ENCODE data around the gene CTDSP2. TPM values are rescaled to one million over a fixed set of nuclear protein-coding genes. Genes with fewer than 3 reads are reported as not detected.
"Not testable (repeated sequence)": the region's sequence is repeated elsewhere in the genome, so short reads cannot be mapped to it uniquely, and the experiment has no call there.

Gene CTDSP2
- polyA plus RNA-seq, 4 donors = 35.1 to 143 (median 51.8) TPM

DNA sequence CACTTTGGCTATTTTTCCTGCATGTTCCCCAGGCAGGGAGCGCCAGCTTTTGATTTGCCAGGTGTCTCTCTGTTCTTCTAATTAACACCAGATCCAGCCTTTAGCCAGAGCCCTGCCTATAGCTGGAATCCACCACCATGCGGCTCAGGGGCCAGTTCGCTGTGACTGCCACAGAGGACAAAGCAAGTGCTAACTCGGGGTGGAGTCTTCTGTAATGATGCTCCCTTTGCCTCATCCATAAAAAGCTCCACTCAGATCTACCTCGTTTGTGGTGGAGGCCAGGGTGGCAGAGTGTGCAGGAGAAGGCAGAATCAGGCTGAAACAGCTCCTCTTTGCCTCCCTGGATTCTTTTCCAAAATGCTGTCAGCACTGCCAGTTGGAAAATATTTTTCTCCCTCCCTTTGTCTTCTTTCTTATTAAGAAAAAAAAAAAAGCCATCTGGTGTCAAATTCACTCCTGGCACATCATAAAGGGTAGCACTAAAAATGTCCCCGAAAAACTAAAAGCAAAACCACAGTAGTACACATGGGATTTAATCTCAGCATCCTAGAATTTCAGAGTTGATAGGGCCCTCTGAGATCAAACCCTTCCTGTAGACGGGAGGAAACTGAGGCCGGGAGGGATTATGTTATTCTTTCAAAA lies 18.0 kb upstream of the CTDSP2 start:
- 26 to 34% (median 34%) methylated on average over 8 of the region's 8 CpGs for WGBS, 3 donors
- peaks cover 0 to 3% (median 0%) of the 10 kb centered on the region in 3 donors for H3K27me3 ChIP-seq (ENCODE audit: control insufficient read depth in 3 of 3, insufficient read depth in 3 of 3, low read length in 3 of 3)
- H3K4me3 ChIP-seq (ENCODE audit: low read depth in 1 of 3, low read length in 3 of 3) = peak overlapping the region in 2 of 3 donors; percentile 60 to 69
- FAIRE-seq = no peak
- no peak for DNase-seq
- H3K36me3 ChIP-seq (ENCODE audit: control insufficient read depth in 3 of 3, insufficient read depth in 2 of 3, low read depth in 1 of 3, low read length in 3 of 3) = no peaks in the 10 kb centered on the region
- peak overlapping the region in 2 of 3 donors; percentile 83 to 89 for H3K27ac ChIP-seq (ENCODE audit: low read depth in 1 of 3, low read length in 2 of 3)
- H3K9me3 ChIP-seq (ENCODE audit: control insufficient read depth in 2 of 2, insufficient read depth in 1 of 2, low read depth in 1 of 2, low read length in 1 of 2) = no peaks in the 10 kb centered on the region
- H3K4me1 ChIP-seq (ENCODE audit: control insufficient read depth in 3 of 3, insufficient read depth in 2 of 3, low read depth in 1 of 3, low read length in 2 of 3) = peaks cover 0 to 10% (median 0%) of the 10 kb centered on the region in 3 donors

DNA sequence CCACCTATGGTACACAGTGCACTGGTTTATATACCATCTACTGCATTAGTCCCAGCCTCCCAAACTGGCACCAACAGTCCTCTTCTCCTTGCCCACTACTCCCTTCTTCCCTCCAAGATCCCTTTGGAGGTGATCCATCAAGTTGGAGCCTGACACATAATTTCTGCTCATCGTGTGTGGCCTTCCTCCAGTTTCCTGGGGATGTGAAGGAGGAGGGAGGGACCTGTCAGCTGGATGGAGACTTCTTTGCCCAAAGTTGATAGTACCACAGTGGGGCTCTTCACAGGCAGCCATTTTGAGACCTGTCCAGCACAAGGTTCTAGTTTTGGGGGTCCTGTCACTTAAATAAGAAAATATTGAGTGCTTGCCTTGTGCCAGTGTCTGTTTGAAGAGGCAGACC lies 17.1 kb upstream of the CTDSP2 start:
- FAIRE-seq (no peak), DNase-seq (no peak)
- Histone ChIP-seq H3K4me1 (ENCODE audit: control insufficient read depth in 3 of 3, insufficient read depth in 2 of 3, low read depth in 1 of 3, low read length in 2 of 3) (peaks cover 0 to 7% (median 0%) of the 10 kb centered on the region in 3 donors), H3K27ac (ENCODE audit: low read depth in 1 of 3, low read length in 2 of 3) (no peak overlapping the region), H3K9me3 (ENCODE audit: control insufficient read depth in 2 of 2, insufficient read depth in 1 of 2, low read depth in 1 of 2, low read length in 1 of 2) (no peaks in the 10 kb centered on the region), H3K4me3 (ENCODE audit: low read depth in 1 of 3, low read length in 3 of 3) (no peak overlapping the region), H3K27me3 (ENCODE audit: control insufficient read depth in 3 of 3, insufficient read depth in 3 of 3, low read length in 3 of 3) (peaks cover 0 to 3% (median 0%) of the 10 kb centered on the region in 3 donors), H3K36me3 (ENCODE audit: control insufficient read depth in 3 of 3, insufficient read depth in 2 of 3, low read depth in 1 of 3, low read length in 3 of 3) (no peaks in the 10 kb centered on the region)
- WGBS, 3 donors = 52 to 94% (median 83%) methylated on average over 1 of the region's 1 CpG

DNA sequence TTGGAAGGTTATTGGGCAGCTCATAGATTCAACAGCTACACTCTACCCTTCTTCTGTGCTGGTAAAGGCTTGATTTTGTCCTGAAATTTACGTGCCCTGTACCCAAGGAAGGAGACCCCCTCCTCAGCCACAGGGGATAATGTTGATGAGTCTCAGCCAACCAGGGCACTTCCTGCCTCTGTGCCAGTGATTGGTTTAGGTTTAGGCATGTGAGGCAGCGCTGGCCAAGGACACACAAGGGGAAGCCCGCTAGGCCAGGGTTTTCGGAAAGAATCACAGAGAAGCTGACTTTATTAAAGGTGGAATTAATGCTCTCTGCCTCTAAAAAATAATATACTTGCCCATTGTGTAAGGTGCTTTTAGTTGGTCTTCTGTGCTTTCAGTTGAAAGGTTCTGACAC lies 15.4 kb upstream of the CTDSP2 start:
- Histone ChIP-seq H3K4me3 (ENCODE audit: low read depth in 1 of 3, low read length in 3 of 3) (no peak overlapping the region), H3K9me3 (ENCODE audit: control insufficient read depth in 2 of 2, insufficient read depth in 1 of 2, low read depth in 1 of 2, low read length in 1 of 2) (no peaks in the 10 kb centered on the region), H3K36me3 (ENCODE audit: control insufficient read depth in 3 of 3, insufficient read depth in 2 of 3, low read depth in 1 of 3, low read length in 3 of 3) (no peaks in the 10 kb centered on the region), H3K27me3 (ENCODE audit: control insufficient read depth in 3 of 3, insufficient read depth in 3 of 3, low read length in 3 of 3) (peaks cover 0 to 3% (median 0%) of the 10 kb centered on the region in 3 donors), H3K27ac (ENCODE audit: low read depth in 1 of 3, low read length in 2 of 3) (no peak overlapping the region), H3K4me1 (ENCODE audit: control insufficient read depth in 3 of 3, insufficient read depth in 2 of 3, low read depth in 1 of 3, low read length in 2 of 3) (peaks cover 0 to 7% (median 0%) of the 10 kb centered on the region in 3 donors)
- 94 to 99% (median 95%) methylated on average over 4 of the region's 4 CpGs for WGBS, 3 donors
- no peak for FAIRE-seq
- DNase-seq = no peak

DNA sequence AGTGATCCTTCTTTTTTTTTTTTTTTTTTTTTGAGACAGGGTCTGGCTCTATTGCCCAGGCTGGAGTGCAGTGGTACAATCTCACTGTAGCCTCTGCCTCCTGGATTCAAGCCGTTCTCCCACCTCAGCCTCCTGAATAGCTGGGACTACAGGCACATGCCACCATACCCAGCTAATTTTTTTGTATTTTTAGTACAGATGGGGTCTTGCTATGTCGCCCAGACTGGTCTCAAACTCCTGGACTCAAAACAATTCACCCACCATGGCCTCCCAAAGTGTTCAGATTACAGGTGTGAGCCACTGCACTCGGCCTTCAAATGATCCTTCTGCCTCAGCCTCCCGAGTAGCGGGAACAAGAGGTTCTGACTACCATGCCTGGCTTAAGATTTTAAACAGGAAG lies 14.4 kb upstream of the CTDSP2 start:
- FAIRE-seq; H3K9me3 ChIP-seq (ENCODE audit: control insufficient read depth in 2 of 2, insufficient read depth in 1 of 2, low read depth in 1 of 2, low read length in 1 of 2); H3K4me3 ChIP-seq (ENCODE audit: low read depth in 1 of 3, low read length in 3 of 3); H3K27ac ChIP-seq (ENCODE audit: low read depth in 1 of 3, low read length in 2 of 3); H3K36me3 ChIP-seq (ENCODE audit: control insufficient read depth in 3 of 3, insufficient read depth in 2 of 3, low read depth in 1 of 3, low read length in 3 of 3); H3K4me1 ChIP-seq (ENCODE audit: control insufficient read depth in 3 of 3, insufficient read depth in 2 of 3, low read depth in 1 of 3, low read length in 2 of 3); H3K27me3 ChIP-seq (ENCODE audit: control insufficient read depth in 3 of 3, insufficient read depth in 3 of 3, low read length in 3 of 3); DNase-seq: not testable (repeated sequence)
- WGBS, 3 donors = 93 to 97% (median 93%) methylated on average over 5 of the region's 5 CpGs

DNA sequence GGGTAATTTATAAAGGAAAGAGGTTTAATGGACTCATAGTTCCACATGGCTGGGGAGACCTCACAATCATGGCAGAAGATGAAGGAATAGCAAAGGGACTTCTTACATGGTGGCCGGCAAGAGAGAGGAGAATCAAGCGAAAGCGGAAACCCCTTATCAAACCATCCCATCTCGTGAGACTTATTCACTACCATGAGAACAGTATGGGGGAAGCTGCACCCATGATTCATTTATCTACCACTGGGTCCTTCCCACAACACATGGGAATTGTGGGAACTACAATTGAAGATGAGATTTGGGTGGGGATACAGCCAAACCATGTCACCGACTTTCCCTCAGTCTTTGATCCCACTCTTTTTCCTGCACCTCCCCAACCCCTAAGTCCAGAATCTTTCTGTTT lies 12.6 kb upstream of the CTDSP2 start:
- H3K36me3 ChIP-seq (ENCODE audit: control insufficient read depth in 3 of 3, insufficient read depth in 2 of 3, low read depth in 1 of 3, low read length in 3 of 3) = no peaks in the 10 kb centered on the region
- H3K4me3 ChIP-seq (ENCODE audit: low read depth in 1 of 3, low read length in 3 of 3) = no peak overlapping the region
- H3K9me3 ChIP-seq (ENCODE audit: control insufficient read depth in 2 of 2, insufficient read depth in 1 of 2, low read depth in 1 of 2, low read length in 1 of 2) = peaks cover 0 to 3% of the 10 kb centered on the region in 2 donors
- WGBS, 3 donors = 86 to 92% (median 89%) methylated on average over 5 of the region's 5 CpGs
- no peak overlapping the region for H3K27ac ChIP-seq (ENCODE audit: low read depth in 1 of 3, low read length in 2 of 3)
- H3K4me1 ChIP-seq (ENCODE audit: control insufficient read depth in 3 of 3, insufficient read depth in 2 of 3, low read depth in 1 of 3, low read length in 2 of 3) = no peaks in the 10 kb centered on the region
- H3K27me3 ChIP-seq (ENCODE audit: control insufficient read depth in 3 of 3, insufficient read depth in 3 of 3, low read length in 3 of 3) = peaks cover 0 to 3% (median 0%) of the 10 kb centered on the region in 3 donors
- DNase-seq (no peak), FAIRE-seq (no peak)

DNA sequence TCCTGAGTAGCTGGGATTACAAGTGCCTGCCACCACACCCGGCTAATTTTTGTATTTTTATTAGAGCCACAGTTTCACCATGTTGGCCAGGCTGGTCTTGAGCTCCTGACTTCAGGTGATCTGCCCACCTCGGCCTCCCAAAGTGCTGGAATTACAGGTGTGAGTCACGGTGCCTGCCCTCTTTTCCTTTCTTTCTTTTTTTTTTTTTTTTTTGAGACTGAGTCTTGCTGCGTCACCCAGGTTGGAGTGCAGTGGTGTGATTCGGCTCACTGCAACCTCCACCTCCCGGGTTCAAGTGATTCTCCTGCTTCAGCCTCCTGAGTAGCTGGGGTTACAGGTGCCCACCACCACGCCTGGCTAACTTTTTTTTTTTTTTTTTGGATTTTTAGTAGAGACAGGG lies 11.6 kb upstream of the CTDSP2 start:
- not testable (repeated sequence) for H3K27ac ChIP-seq (ENCODE audit: low read depth in 1 of 3, low read length in 2 of 3); H3K36me3 ChIP-seq (ENCODE audit: control insufficient read depth in 3 of 3, insufficient read depth in 2 of 3, low read depth in 1 of 3, low read length in 3 of 3); H3K4me1 ChIP-seq (ENCODE audit: control insufficient read depth in 3 of 3, insufficient read depth in 2 of 3, low read depth in 1 of 3, low read length in 2 of 3); H3K27me3 ChIP-seq (ENCODE audit: control insufficient read depth in 3 of 3, insufficient read depth in 3 of 3, low read length in 3 of 3); DNase-seq; FAIRE-seq; H3K4me3 ChIP-seq (ENCODE audit: low read depth in 1 of 3, low read length in 3 of 3); H3K9me3 ChIP-seq (ENCODE audit: control insufficient read depth in 2 of 2, insufficient read depth in 1 of 2, low read depth in 1 of 2, low read length in 1 of 2)
- WGBS, 3 donors = 82 to 93% (median 84%) methylated on average over 7 of the region's 7 CpGs

DNA sequence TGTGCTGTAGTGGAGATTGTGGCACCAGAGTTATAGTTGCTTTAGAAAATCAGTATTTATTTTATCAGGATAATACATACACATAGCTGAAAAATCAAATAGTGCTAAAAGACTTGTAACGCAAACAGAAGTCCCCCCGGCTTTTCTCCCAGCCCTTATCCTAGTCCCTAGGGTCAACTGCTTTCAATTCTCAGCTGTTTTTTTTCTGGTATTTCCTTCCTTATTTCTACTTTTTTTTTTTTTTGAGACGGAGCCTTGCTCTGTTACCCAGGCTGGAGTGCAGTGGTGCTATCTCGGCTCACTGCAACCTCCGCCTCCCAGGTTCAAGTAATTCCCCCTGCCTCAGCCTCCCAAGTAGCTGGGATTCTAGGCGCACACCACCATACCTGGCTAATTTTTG lies 8.4 kb upstream of the CTDSP2 start:
- H3K36me3 ChIP-seq (ENCODE audit: control insufficient read depth in 3 of 3, insufficient read depth in 2 of 3, low read depth in 1 of 3, low read length in 3 of 3) = peaks cover 0 to 5% (median 0%) of the 10 kb centered on the region in 3 donors
- no peak overlapping the region for H3K4me3 ChIP-seq (ENCODE audit: low read depth in 1 of 3, low read length in 3 of 3)
- peaks cover 1 to 14% (median 3%) of the 10 kb centered on the region in 3 donors for H3K27me3 ChIP-seq (ENCODE audit: control insufficient read depth in 3 of 3, insufficient read depth in 3 of 3, low read length in 3 of 3)
- H3K27ac ChIP-seq (ENCODE audit: low read depth in 1 of 3, low read length in 2 of 3) = no peak overlapping the region
- WGBS, 3 donors = 74 to 88% (median 87%) methylated on average over 6 of the region's 6 CpGs
- FAIRE-seq = no peak
- DNase-seq = no peak
- H3K4me1 ChIP-seq (ENCODE audit: control insufficient read depth in 3 of 3, insufficient read depth in 2 of 3, low read depth in 1 of 3, low read length in 2 of 3) = peaks cover 0 to 21% (median 0%) of the 10 kb centered on the region in 3 donors
- H3K9me3 ChIP-seq (ENCODE audit: control insufficient read depth in 2 of 2, insufficient read depth in 1 of 2, low read depth in 1 of 2, low read length in 1 of 2) = peaks cover 0 to 3% of the 10 kb centered on the region in 2 donors

DNA sequence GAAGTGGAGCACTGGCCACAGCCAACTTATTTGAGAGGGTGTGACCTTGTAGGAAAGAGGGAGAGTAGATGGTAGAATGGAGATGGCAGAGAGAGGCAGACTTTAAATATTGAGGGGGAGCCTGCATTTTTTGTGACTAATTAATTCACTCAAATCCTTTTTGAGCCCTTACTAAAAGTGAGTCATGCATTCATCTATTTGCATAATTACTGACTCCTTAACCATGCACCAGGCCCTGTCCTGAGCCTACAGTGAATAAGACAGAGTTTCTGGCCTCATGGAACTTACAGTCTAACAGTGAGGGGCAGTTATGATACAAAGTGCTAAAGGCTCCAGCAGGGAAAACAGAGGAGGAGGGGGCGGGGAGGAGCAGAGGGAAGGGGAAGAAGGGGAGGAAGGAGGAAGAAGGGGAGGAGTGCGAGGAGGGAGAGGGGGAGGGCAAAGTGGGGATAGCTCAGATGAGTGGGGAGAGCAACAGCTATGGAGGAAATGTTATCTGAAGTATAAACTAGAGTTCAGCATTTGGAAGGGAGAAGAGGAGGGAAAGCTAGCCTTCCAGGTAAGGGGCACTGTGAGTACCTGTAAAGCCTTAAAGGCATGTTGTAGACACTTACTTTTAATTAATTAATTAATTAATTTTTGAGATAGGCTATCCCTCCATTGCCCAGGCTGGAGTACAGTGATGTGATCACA lies 7.5 kb upstream of the CTDSP2 start:
- no peak for FAIRE-seq

More for the DNA sequence above, 7.5 kb upstream of the CTDSP2 start:
- DNase-seq = no peak
- Histone ChIP-seq H3K27ac (ENCODE audit: low read depth in 1 of 3, low read length in 2 of 3) (no peak overlapping the region), H3K4me1 (ENCODE audit: control insufficient read depth in 3 of 3, insufficient read depth in 2 of 3, low read depth in 1 of 3, low read length in 2 of 3) (peaks cover 0 to 21% (median 0%) of the 10 kb centered on the region in 3 donors), H3K27me3 (ENCODE audit: control insufficient read depth in 3 of 3, insufficient read depth in 3 of 3, low read length in 3 of 3) (peaks cover 0 to 14% (median 1%) of the 10 kb centered on the region in 3 donors), H3K4me3 (ENCODE audit: low read depth in 1 of 3, low read length in 3 of 3) (no peak overlapping the region), H3K9me3 (ENCODE audit: control insufficient read depth in 2 of 2, insufficient read depth in 1 of 2, low read depth in 1 of 2, low read length in 1 of 2) (peaks cover 0 to 3% of the 10 kb centered on the region in 2 donors), H3K36me3 (ENCODE audit: control insufficient read depth in 3 of 3, insufficient read depth in 2 of 3, low read depth in 1 of 3, low read length in 3 of 3) (peaks cover 0 to 5% (median 0%) of the 10 kb centered on the region in 3 donors)
- WGBS, 3 donors = 80 to 93% (median 83%) methylated on average over 2 of the region's 2 CpGs

Data from small intestine (tissue), 7 donors.